Skin epidermis (tissue), 12 donors: ENCODE results near the gene EFCC1.

Experiments used
- H3K27ac ChIP-seq, 21 experiments: fragments of 200-600 bp; sonication (generic) in 11 of 21; one replicate each; pipeline ENCODE4 v1.5.0; 2020; ENCODE audit warnings: mild to moderate bottlenecking in 3 of 21, inconsistent platforms in 2 of 21, moderate library complexity in 2 of 21
- H3K4me3 ChIP-seq, 7 experiments: fragments of 200-600 bp; sonication (generic) in 2 of 7; one replicate each; pipeline ENCODE4 v1.5.0; 2020; ENCODE audit warnings: inconsistent platforms in 2 of 7, mild to moderate bottlenecking in 2 of 7, moderate library complexity in 1 of 7

Gene EFCC1

GRCh38 chr3:129010310-129010956 is 9.3 kb downstream of the EFCC1 start:
- Histone ChIP-seq H3K4me3 (no peak overlapping the region), H3K27ac (peak overlapping the region in 1 of 21 experiments; percentile 27)

- Histone ChIP-seq H3K4me3 (no peak overlapping the region), H3K27ac (peak overlapping the region in 2 of 21 experiments; percentile 6 to 86)
These were observed 12.4 kb downstream of the EFCC1 start for GRCh38 chr3:129013491-129013891.

- peak overlapping the region in 11 of 21 experiments; percentile 6 to 86 (median 29) for H3K27ac ChIP-seq
- H3K4me3 ChIP-seq, result no peak overlapping the region
These were observed 13.0 kb downstream of the EFCC1 start for GRCh38 chr3:129014148-129014547.

- H3K27ac ChIP-seq, result peak overlapping the region in 16 of 21 experiments; percentile 2 to 86 (median 60)
- no peak overlapping the region for H3K4me3 ChIP-seq
These were observed 13.8 kb downstream of the EFCC1 start for GRCh38 chr3:129014793-129015345.

GRCh38 chr3:129015388-129016105 is 14.4 kb downstream of the EFCC1 start:
- Histone ChIP-seq H3K27ac (peak overlapping the region in 18 of 21 experiments; percentile 17 to 86 (median 64)), H3K4me3 (no peak overlapping the region)

GRCh38 chr3:129016356-129016719 is 15.2 kb downstream of the EFCC1 start:
- Histone ChIP-seq H3K4me3 (no peak overlapping the region), H3K27ac (peak overlapping the region in 20 of 21 experiments; percentile 33 to 86 (median 57))

- peak overlapping the region in 19 of 21 experiments; percentile 18 to 86 (median 57) for H3K27ac ChIP-seq
- H3K4me3 ChIP-seq, result no peak overlapping the region
These were observed 15.8 kb downstream of the EFCC1 start for GRCh38 chr3:129016720-129017483.

GRCh38 chr3:129017484-129017899 is 16.4 kb downstream of the EFCC1 start:
- peak overlapping the region in 14 of 21 experiments; percentile 10 to 86 (median 55) for H3K27ac ChIP-seq
- no peak overlapping the region for H3K4me3 ChIP-seq

GRCh38 chr3:129018271-129018670 is 17.2 kb downstream of the EFCC1 start:
- Histone ChIP-seq H3K4me3 (no peak overlapping the region), H3K27ac (peak overlapping the region in 1 of 21 experiments; percentile 53)

GRCh38 chr3:129018751-129019150 is 17.6 kb downstream of the EFCC1 start:
- Histone ChIP-seq H3K4me3 (no peak overlapping the region), H3K27ac (peak overlapping the region in 1 of 21 experiments; percentile 39)

- Histone ChIP-seq H3K4me3 (no peak overlapping the region), H3K27ac (no peak overlapping the region)
These were observed 18.2 kb downstream of the EFCC1 start for GRCh38 chr3:129019266-129019665.

GRCh38 chr3:129020691-129021090 is 19.6 kb downstream of the EFCC1 start:
- peak overlapping the region in 4 of 21 experiments; percentile 4 to 58 (median 46) for H3K27ac ChIP-seq
- no peak overlapping the region for H3K4me3 ChIP-seq

GRCh38 chr3:129021140-129021551 is 20.0 kb downstream of the EFCC1 start:
- Histone ChIP-seq H3K4me3 (no peak overlapping the region), H3K27ac (peak overlapping the region in 2 of 21 experiments; percentile 4 to 58)

GRCh38 chr3:129022114-129023007 is 21.3 kb downstream of the EFCC1 start:
- Histone ChIP-seq H3K4me3 (no peak overlapping the region), H3K27ac (peak overlapping the region in 11 of 21 experiments; percentile 8 to 58 (median 40))

GRCh38 chr3:129023008-129023358 is 21.9 kb downstream of the EFCC1 start:
- Histone ChIP-seq H3K27ac (peak overlapping the region in 9 of 21 experiments; percentile 26 to 58 (median 40)), H3K4me3 (no peak overlapping the region)

GRCh38 chr3:129023909-129024308 is 22.8 kb downstream of the EFCC1 start:
- peak overlapping the region in 2 of 21 experiments; percentile 40 to 44 for H3K27ac ChIP-seq
- no peak overlapping the region for H3K4me3 ChIP-seq

GRCh38 chr3:129025108-129025507 is 24.0 kb downstream of the EFCC1 start:
- Histone ChIP-seq H3K27ac (peak overlapping the region in 9 of 21 experiments; percentile 1 to 43 (median 21)), H3K4me3 (no peak overlapping the region)

GRCh38 chr3:129025691-129026435 is 24.8 kb downstream of the EFCC1 start:
- Histone ChIP-seq H3K27ac (peak overlapping the region in 9 of 21 experiments; percentile 22 to 64 (median 45)), H3K4me3 (peak overlapping the region in 1 of 7 experiments; percentile 19)
